Esophagus muscularis mucosa (tissue), 4 donors: ENCODE results near the gene PSKH1. TPM values are rescaled to one million over a fixed set of nuclear protein-coding genes. Genes with fewer than 3 reads are reported as not detected.

Experiments
- small RNA-seq, 3 donors: library from RNA; depleted of rRNA; stranded (forward); fragments of <200 nt; gene quantifications; one replicate each; pipeline ENCODE3, GENCODE V24; 2016
- total RNA-seq, 4 donors: library from RNA; depleted of rRNA; stranded (reverse); fragments of >200 nt; gene quantifications; one replicate each; pipeline versions ENCODE4 v1.1.0 to v1.2.1, GENCODE V29; 2016

PSKH1 gene
- total RNA-seq, 4 donors from 2014 or later = 16.1 to 35.4 (median 26.4) TPM

Small RNA genes lying within 50 kb of the gene (small RNA-seq; reads per million reads assigned to genes)
- gene AC040162.2 (0 reads per million in 3 donors), gene NRN1L (0 reads per million in 3 donors)

Other genes with a start within 250 kb of the PSKH1 start
- gene CARMIL2, start 248.1 kb upstream of the PSKH1 start, total RNA-seq = 1 to 10 TPM in 1 of 4 donors, under 1 TPM in 3; 0.52 to 1.2 (median 0.76) TPM
- 10 to 100 TPM; 22.0 to 31.6 (median 29.3) TPM for gene ACD, start 233.0 kb upstream of the PSKH1 start, total RNA-seq
- gene PARD6A, start 232.3 kb upstream of the PSKH1 start, total RNA-seq = 10 to 100 TPM; 11.3 to 22.8 (median 16.0) TPM
- 10 to 100 TPM; 24.5 to 47.3 (median 35.6) TPM for gene ENKD1, start 226.5 kb upstream of the PSKH1 start, total RNA-seq
- gene C16orf86, start 226.4 kb upstream of the PSKH1 start, total RNA-seq = 10 to 100 TPM in 2 of 4 donors, 1 to 10 TPM in 2; 5.1 to 15.6 (median 9.1) TPM
- 10 to 100 TPM in 3 of 4 donors, 1 to 10 TPM in 1; 9.1 to 24.2 (median 20.8) TPM for gene GFOD2, start 173.9 kb upstream of the PSKH1 start, total RNA-seq
- gene RANBP10, start 86.7 kb upstream of the PSKH1 start, total RNA-seq = 10 to 100 TPM in 2 of 4 donors, 1 to 10 TPM in 2; 5.8 to 12.2 (median 8.6) TPM
- gene TSNAXIP1, start 86.4 kb upstream of the PSKH1 start, total RNA-seq = 1 to 10 TPM in 3 of 4 donors, under 1 TPM in 1; 0.83 to 2.2 (median 1.1) TPM
- 100 to 1,000 TPM in 1 of 4 donors, 10 to 100 TPM in 3; 60.2 to 101 (median 78.3) TPM for gene THAP11, start 50.9 kb upstream of the PSKH1 start, total RNA-seq
- gene NUTF2, start 46.3 kb upstream of the PSKH1 start, total RNA-seq = 100 to 1,000 TPM; 101 to 246 (median 174) TPM
- gene CENPT, start 45.6 kb upstream of the PSKH1 start, total RNA-seq = 10 to 100 TPM; 30.3 to 50.7 (median 33.2) TPM
- gene EDC4, start 20.2 kb upstream of the PSKH1 start, total RNA-seq = 10 to 100 TPM; 49.9 to 70.9 (median 52.0) TPM
- 1 to 10 TPM in 1 of 4 donors, under 1 TPM in 1, not detected in 2; 0.99 to 1.7 TPM for gene NRN1L, start 8.4 kb upstream of the PSKH1 start, total RNA-seq
- gene CTRL, start 38.6 kb downstream of the PSKH1 start, total RNA-seq = 1 to 10 TPM in 1 of 4 donors, under 1 TPM in 2, not detected in 1; 0.80 to 1.1 (median 0.99) TPM
- gene PSMB10, start 43.6 kb downstream of the PSKH1 start, total RNA-seq = 10 to 100 TPM; 17.2 to 51.6 (median 36.1) TPM
- 10 to 100 TPM; 13.9 to 43.1 (median 22.0) TPM for gene LCAT, start 50.9 kb downstream of the PSKH1 start, total RNA-seq
- 100 to 1,000 TPM in 1 of 4 donors, 10 to 100 TPM in 3; 65.8 to 142 (median 81.3) TPM for gene SLC12A4, start 75.4 kb downstream of the PSKH1 start, total RNA-seq
- under 1 TPM in 1 of 4 donors, not detected in 3; 0.17 TPM for gene DPEP3, start 87.2 kb downstream of the PSKH1 start, total RNA-seq
- gene DPEP2, start 106.2 kb downstream of the PSKH1 start, total RNA-seq = 1 to 10 TPM; 1.4 to 5.5 (median 3.7) TPM
- gene DPEP2NB, start 122.7 kb downstream of the PSKH1 start, total RNA-seq = not detected
- 10 to 100 TPM in 1 of 4 donors, 1 to 10 TPM in 3; 5.0 to 10.1 (median 8.4) TPM for gene DDX28, start 130.0 kb downstream of the PSKH1 start, total RNA-seq
- 10 to 100 TPM in 1 of 4 donors, 1 to 10 TPM in 3; 8.4 to 12.5 (median 9.7) TPM for gene DUS2, start 130.0 kb downstream of the PSKH1 start, total RNA-seq
- 10 to 100 TPM; 44.6 to 56.8 (median 50.8) TPM for gene NFATC3, start 192.1 kb downstream of the PSKH1 start, total RNA-seq